GM20000 (cell line): ENCODE measurements around the gene EEA1.

ENCODE experiments used
- DNase-seq: peaks from one replicate; pipeline ENCODE4 v3.0.0; 2012; ENCODE audit warnings: low spot score
- CTCF ChIP-seq: IDR thresholded peaks from 2 replicates; pipeline ENCODE4 v1.5.1; 2012; ENCODE audit warnings: mild to moderate bottlenecking, control low read depth; ENCODE audit errors: extremely low read depth, missing control alignments

EEA1 gene

GRCh38 chr12:92786045-92786444, 143.1 kb downstream of the EEA1 start:
- no peak for DNase-seq
- no peak for TF ChIP-seq CTCF

GRCh38 chr12:92785563-92785950, 143.5 kb downstream of the EEA1 start:
- no peak for DNase-seq
- no peak for TF ChIP-seq CTCF

GRCh38 chr12:92784797-92785562, 144.1 kb downstream of the EEA1 start:
- TF ChIP-seq CTCF = no peak
- peak; percentile 57 for DNase-seq

GRCh38 chr12:92784356-92784755, 144.7 kb downstream of the EEA1 start:
- no peak for TF ChIP-seq CTCF
- DNase-seq = no peak

- no peak for DNase-seq
- no peak for TF ChIP-seq CTCF
Measured at GRCh38 chr12:92779902-92780301, 149.2 kb downstream of the EEA1 start.

- no peak for DNase-seq
- TF ChIP-seq CTCF = no peak
Measured at GRCh38 chr12:92778525-92778924, 150.6 kb downstream of the EEA1 start.

GRCh38 chr12:92775416-92775815, 153.7 kb downstream of the EEA1 start:
- TF ChIP-seq CTCF = no peak

More at GRCh38 chr12:92775416-92775815, 153.7 kb downstream of the EEA1 start:
- no peak for DNase-seq
